ENCODE results near the gene CHIC2.

The CHIC2 gene

DNA sequence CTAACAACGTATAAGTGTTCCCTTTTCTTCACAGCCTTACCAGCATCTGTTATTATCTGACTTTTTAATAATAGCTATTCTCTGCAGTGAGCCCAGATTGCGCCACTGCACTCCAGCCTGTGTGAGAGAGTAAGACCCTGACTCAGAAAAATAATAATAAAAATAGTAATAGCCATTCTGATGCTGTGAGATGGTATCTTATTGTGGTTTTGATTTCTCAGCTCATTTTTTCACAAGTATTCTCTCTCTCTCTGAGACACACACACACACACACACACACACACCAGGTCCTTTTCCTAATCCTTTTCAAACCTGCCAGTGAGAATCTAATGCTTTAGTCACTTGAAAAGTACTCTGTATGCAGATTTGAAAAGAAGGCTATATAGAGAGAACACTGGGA lies 89.8 kb downstream of the CHIC2 start:
- DNase-seq (ENCODE audit: low spot score) = no peak
- Histone ChIP-seq H3K9ac (ENCODE audit: low read depth, low read length, poor library complexity) (no peak overlapping the region), H4K91ac (ENCODE audit: low read depth, low read length, poor library complexity) (no peak overlapping the region), H3K4me2 (ENCODE audit: insufficient read depth, low read length, poor library complexity, severe bottlenecking) (no peak overlapping the region), H2AK5ac (ENCODE audit: low read depth, low read length) (no peak overlapping the region), H3K4ac (ENCODE audit: low read length) (no peak overlapping the region), H3K4me3 (ENCODE audit: low read length in 2 of 2) (no peak overlapping the region), H3K9me3 (replicated peaks in 1 of 2; ENCODE audit: control insufficient read depth in 2 of 2, insufficient read depth in 1 of 2, low read depth in 1 of 2, low read length in 2 of 2) (peaks cover 0 to 2% of the 10 kb centered on the region in 2 donors), H2BK12ac (ENCODE audit: low read length) (no peak overlapping the region), H4K8ac (ENCODE audit: low read depth, low read length) (no peak overlapping the region), H3K27ac (replicated peaks; ENCODE audit: low read length) (no peak overlapping the region), H3K27me3 (ENCODE audit: control insufficient read depth in 3 of 3, insufficient read depth in 3 of 3, low read depth in 1 of 3, low read length in 3 of 3) (peaks cover 0 to 13% (median 0%) of the 10 kb centered on the region in 3 experiments), H3K23ac (ENCODE audit: low read depth, low read length, poor library complexity) (no peak overlapping the region), H3K79me1 (ENCODE audit: low read depth, low read length) (no peaks in the 10 kb centered on the region), H3K4me1 (ENCODE audit: control insufficient read depth in 2 of 2, insufficient read depth in 1 of 2, low read depth in 1 of 2, low read length in 2 of 2) (peaks cover 0 to 4% of the 10 kb centered on the region in 2 donors), H3K36me3 (replicated peaks in 1 of 2; ENCODE audit: control insufficient read depth in 2 of 2, insufficient read depth in 2 of 2, low read length in 2 of 2) (no peaks in the 10 kb centered on the region), H2AFZ (ENCODE audit: low read length) (no peak overlapping the region), H3K14ac (ENCODE audit: low read length) (no peak overlapping the region), H2BK15ac (ENCODE audit: low read length) (no peak overlapping the region), H3K18ac (ENCODE audit: low read length) (no peak overlapping the region), H2BK120ac (ENCODE audit: low read depth, low read length) (no peak overlapping the region), H2BK5ac (ENCODE audit: low read length) (no peak overlapping the region)
- no CpG with 5 or more reads among the region's 2 CpGs for WGBS, 2 donors (ENCODE audit: extremely low coverage in 2 of 2, insufficient read length in 2 of 2, insufficient replicate concordance in 1 of 2)

GRCh38 chr4:53967986-53968385 lies 96.4 kb downstream of the CHIC2 start:
- no peak overlapping the region for H3K18ac ChIP-seq (ENCODE audit: low read length)
- no peak overlapping the region for H3K4ac ChIP-seq (ENCODE audit: low read length)
- H3K36me3 ChIP-seq (replicated peaks in 1 of 2; ENCODE audit: control insufficient read depth in 2 of 2, insufficient read depth in 2 of 2, low read length in 2 of 2) = no peaks in the 10 kb centered on the region
- no peak overlapping the region for H2BK120ac ChIP-seq (ENCODE audit: low read depth, low read length)
- H2BK15ac ChIP-seq (ENCODE audit: low read length) = no peak overlapping the region
- no peak overlapping the region for H2BK12ac ChIP-seq (ENCODE audit: low read length)
- no peak overlapping the region for H4K8ac ChIP-seq (ENCODE audit: low read depth, low read length)
- no peaks in the 10 kb centered on the region for H3K9me3 ChIP-seq (replicated peaks in 1 of 2; ENCODE audit: control insufficient read depth in 2 of 2, insufficient read depth in 1 of 2, low read depth in 1 of 2, low read length in 2 of 2)
- H2BK5ac ChIP-seq (ENCODE audit: low read length) = no peak overlapping the region
- peaks cover 3 to 16% of the 10 kb centered on the region in 2 donors for H3K4me1 ChIP-seq (ENCODE audit: control insufficient read depth in 2 of 2, insufficient read depth in 1 of 2, low read depth in 1 of 2, low read length in 2 of 2)
- no peak overlapping the region for H3K9ac ChIP-seq (ENCODE audit: low read depth, low read length, poor library complexity)
- no CpG with 5 or more reads among the region's 1 CpG for WGBS, 2 donors (ENCODE audit: extremely low coverage in 2 of 2, insufficient read length in 2 of 2, insufficient replicate concordance in 1 of 2)
- no peak overlapping the region for H3K4me3 ChIP-seq (ENCODE audit: low read length in 2 of 2)
- H4K91ac ChIP-seq (ENCODE audit: low read depth, low read length, poor library complexity) = no peak overlapping the region
- H3K27me3 ChIP-seq (ENCODE audit: control insufficient read depth in 3 of 3, insufficient read depth in 3 of 3, low read depth in 1 of 3, low read length in 3 of 3) = peaks cover 0 to 42% (median 0%) of the 10 kb centered on the region in 3 experiments
- H3K79me1 ChIP-seq (ENCODE audit: low read depth, low read length) = no peaks in the 10 kb centered on the region
- H3K27ac ChIP-seq (replicated peaks; ENCODE audit: low read length) = no peak overlapping the region
- DNase-seq (ENCODE audit: low spot score) = no peak
- H3K14ac ChIP-seq (ENCODE audit: low read length) = no peak overlapping the region
- H2AK5ac ChIP-seq (ENCODE audit: low read depth, low read length) = no peak overlapping the region
- no peak overlapping the region for H2AFZ ChIP-seq (ENCODE audit: low read length)
- H3K23ac ChIP-seq (ENCODE audit: low read depth, low read length, poor library complexity) = no peak overlapping the region
- no peak overlapping the region for H3K4me2 ChIP-seq (ENCODE audit: insufficient read depth, low read length, poor library complexity, severe bottlenecking)

DNA sequence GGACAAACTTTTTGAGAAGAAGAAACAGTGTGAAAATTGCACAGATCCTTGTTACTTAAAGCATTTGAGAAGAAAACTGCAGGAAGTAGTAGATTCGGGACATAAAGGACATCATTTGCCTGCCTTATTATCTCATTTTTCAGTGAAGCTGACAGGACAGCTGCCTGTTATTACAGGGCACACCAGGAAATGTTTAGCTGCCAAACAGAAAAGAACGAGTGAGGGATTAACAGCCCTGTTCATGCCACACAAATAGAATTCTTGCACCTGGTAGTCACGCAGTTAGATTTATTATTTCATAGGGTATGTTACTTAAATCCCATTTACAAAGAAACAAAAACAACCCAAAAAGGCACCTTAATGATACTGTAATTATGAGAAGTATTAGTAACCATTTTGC lies 100.6 kb downstream of the CHIC2 start:
- no peak overlapping the region for H3K4ac ChIP-seq (ENCODE audit: low read length)
- no peak overlapping the region for H2BK5ac ChIP-seq (ENCODE audit: low read length)
- no peak overlapping the region for H2BK15ac ChIP-seq (ENCODE audit: low read length)
- H3K23ac ChIP-seq (ENCODE audit: low read depth, low read length, poor library complexity) = no peak overlapping the region
- H4K8ac ChIP-seq (ENCODE audit: low read depth, low read length) = no peak overlapping the region
- no peak overlapping the region for H3K4me2 ChIP-seq (ENCODE audit: insufficient read depth, low read length, poor library complexity, severe bottlenecking)
- H3K9me3 ChIP-seq (replicated peaks in 1 of 2; ENCODE audit: control insufficient read depth in 2 of 2, insufficient read depth in 1 of 2, low read depth in 1 of 2, low read length in 2 of 2) = no peaks in the 10 kb centered on the region
- no peak overlapping the region for H4K91ac ChIP-seq (ENCODE audit: low read depth, low read length, poor library complexity)
- H3K36me3 ChIP-seq (replicated peaks in 1 of 2; ENCODE audit: control insufficient read depth in 2 of 2, insufficient read depth in 2 of 2, low read length in 2 of 2) = no peaks in the 10 kb centered on the region
- no CpG with 5 or more reads among the region's 3 CpGs for WGBS, 2 donors (ENCODE audit: extremely low coverage in 2 of 2, insufficient read length in 2 of 2, insufficient replicate concordance in 1 of 2)
- no peak overlapping the region for H3K9ac ChIP-seq (ENCODE audit: low read depth, low read length, poor library complexity)
- no peak overlapping the region for H2BK120ac ChIP-seq (ENCODE audit: low read depth, low read length)
- H3K4me1 ChIP-seq (ENCODE audit: control insufficient read depth in 2 of 2, insufficient read depth in 1 of 2, low read depth in 1 of 2, low read length in 2 of 2) = peaks cover 11 to 15% of the 10 kb centered on the region in 2 donors
- H2AFZ ChIP-seq (ENCODE audit: low read length) = no peak overlapping the region
- no peak overlapping the region for H3K14ac ChIP-seq (ENCODE audit: low read length)
- no peak overlapping the region for H3K27ac ChIP-seq (replicated peaks; ENCODE audit: low read length)
- H3K18ac ChIP-seq (ENCODE audit: low read length) = no peak overlapping the region
- H3K27me3 ChIP-seq (ENCODE audit: control insufficient read depth in 3 of 3, insufficient read depth in 3 of 3, low read depth in 1 of 3, low read length in 3 of 3) = peaks cover 0 to 42% (median 0%) of the 10 kb centered on the region in 3 experiments
- H2AK5ac ChIP-seq (ENCODE audit: low read depth, low read length) = no peak overlapping the region
- H3K4me3 ChIP-seq (ENCODE audit: low read length in 2 of 2) = no peak overlapping the region
- DNase-seq (ENCODE audit: low spot score) = no peak
- no peaks in the 10 kb centered on the region for H3K79me1 ChIP-seq (ENCODE audit: low read depth, low read length)
- no peak overlapping the region for H2BK12ac ChIP-seq (ENCODE audit: low read length)

DNA sequence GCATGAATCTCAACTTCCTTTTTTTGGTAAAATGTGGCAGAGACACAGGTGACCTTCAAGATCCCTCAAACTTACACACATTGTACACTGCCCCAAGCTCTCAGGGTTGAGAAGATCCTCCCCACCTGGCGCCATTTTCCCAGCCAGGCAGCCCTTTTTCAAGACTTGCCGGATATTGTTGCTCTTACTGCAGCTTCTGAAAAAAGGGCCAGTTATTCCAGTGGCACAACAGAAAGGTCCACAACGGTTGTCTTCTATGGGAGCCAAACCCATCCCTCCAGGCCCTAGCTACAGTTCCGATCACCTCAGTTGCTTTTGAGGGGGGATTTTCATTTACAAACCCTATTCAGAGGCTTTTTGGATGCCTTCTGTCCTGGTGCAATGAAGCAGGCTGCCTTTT lies 101.1 kb downstream of the CHIC2 start:
- Histone ChIP-seq H3K4me3 (ENCODE audit: low read length in 2 of 2) (no peak overlapping the region), H2AK5ac (ENCODE audit: low read depth, low read length) (no peak overlapping the region), H2BK5ac (ENCODE audit: low read length) (no peak overlapping the region), H3K4ac (ENCODE audit: low read length) (no peak overlapping the region), H3K14ac (ENCODE audit: low read length) (no peak overlapping the region), H3K27ac (replicated peaks; ENCODE audit: low read length) (no peak overlapping the region), H3K4me2 (ENCODE audit: insufficient read depth, low read length, poor library complexity, severe bottlenecking) (no peak overlapping the region), H3K27me3 (ENCODE audit: control insufficient read depth in 3 of 3, insufficient read depth in 3 of 3, low read depth in 1 of 3, low read length in 3 of 3) (peaks cover 0 to 42% (median 0%) of the 10 kb centered on the region in 3 experiments), H3K9me3 (replicated peaks in 1 of 2; ENCODE audit: control insufficient read depth in 2 of 2, insufficient read depth in 1 of 2, low read depth in 1 of 2, low read length in 2 of 2) (no peaks in the 10 kb centered on the region), H2AFZ (ENCODE audit: low read length) (no peak overlapping the region), H3K79me1 (ENCODE audit: low read depth, low read length) (no peaks in the 10 kb centered on the region), H4K8ac (ENCODE audit: low read depth, low read length) (no peak overlapping the region), H3K9ac (ENCODE audit: low read depth, low read length, poor library complexity) (no peak overlapping the region), H3K4me1 (ENCODE audit: control insufficient read depth in 2 of 2, insufficient read depth in 1 of 2, low read depth in 1 of 2, low read length in 2 of 2) (peaks cover 11 to 15% of the 10 kb centered on the region in 2 donors), H4K91ac (ENCODE audit: low read depth, low read length, poor library complexity) (no peak overlapping the region), H2BK120ac (ENCODE audit: low read depth, low read length) (no peak overlapping the region), H3K36me3 (replicated peaks in 1 of 2; ENCODE audit: control insufficient read depth in 2 of 2, insufficient read depth in 2 of 2, low read length in 2 of 2) (no peaks in the 10 kb centered on the region), H3K18ac (ENCODE audit: low read length) (no peak overlapping the region), H2BK12ac (ENCODE audit: low read length) (no peak overlapping the region), H3K23ac (ENCODE audit: low read depth, low read length, poor library complexity) (no peak overlapping the region), H2BK15ac (ENCODE audit: low read length) (no peak overlapping the region)
- WGBS, 2 donors (ENCODE audit: extremely low coverage in 2 of 2, insufficient read length in 2 of 2, insufficient replicate concordance in 1 of 2) = no CpG with 5 or more reads among the region's 4 CpGs
- no peak for DNase-seq (ENCODE audit: low spot score)

Data from neuronal stem cell (in vitro differentiated cells).